HG03378 (cell line): ENCODE results near the gene FHAD1.
"Not testable (repeated sequence)": the region's sequence is repeated elsewhere in the genome, so short reads cannot be mapped to it uniquely, and the experiment has no call there.

Experiments
- ATAC-seq: cut with Tn5 transposase; IDR thresholded peaks from one replicate; pipeline ENCODE4 v1.9.1; 2021; ENCODE audit warnings: mild to moderate bottlenecking, moderate library complexity; ENCODE audit not compliant: unreplicated experiment

FHAD1 gene

DNA sequence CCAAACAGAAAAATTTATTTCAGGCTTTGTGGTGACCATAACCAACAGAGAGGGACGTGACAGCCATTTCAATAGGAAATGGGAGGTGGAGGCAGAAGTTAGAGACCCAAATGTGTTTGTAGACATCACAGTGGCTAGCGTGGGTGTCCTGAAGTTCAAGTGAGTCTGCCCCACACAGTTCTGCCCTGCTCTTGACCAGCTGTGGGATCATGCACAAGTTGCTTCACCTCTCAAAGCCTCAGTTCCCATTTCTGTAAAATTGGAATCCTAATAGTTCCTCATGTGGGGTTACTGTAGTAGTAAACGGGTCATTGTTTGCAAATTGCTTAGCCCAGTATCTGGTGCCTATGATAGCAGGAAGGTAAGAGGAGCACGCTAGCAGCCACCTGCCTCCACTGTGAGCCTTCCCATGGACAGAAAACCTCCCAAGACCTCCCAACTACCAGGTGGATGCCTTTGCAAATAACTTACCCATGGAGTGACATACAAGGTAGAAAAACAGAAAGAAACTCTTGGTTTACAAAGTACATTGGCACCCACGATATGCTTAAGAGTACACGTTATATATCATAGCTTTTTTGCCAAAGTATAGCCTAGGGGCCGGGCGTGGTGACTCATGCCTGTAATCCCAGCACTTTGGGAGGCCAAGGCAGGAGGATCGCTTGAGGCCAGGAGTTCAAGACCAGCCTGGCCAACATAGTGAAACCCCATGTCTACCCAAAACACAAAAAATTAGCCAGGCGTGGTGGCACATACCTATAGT lies 29.1 kb downstream of the FHAD1 start:
- no peak for ATAC-seq

DNA sequence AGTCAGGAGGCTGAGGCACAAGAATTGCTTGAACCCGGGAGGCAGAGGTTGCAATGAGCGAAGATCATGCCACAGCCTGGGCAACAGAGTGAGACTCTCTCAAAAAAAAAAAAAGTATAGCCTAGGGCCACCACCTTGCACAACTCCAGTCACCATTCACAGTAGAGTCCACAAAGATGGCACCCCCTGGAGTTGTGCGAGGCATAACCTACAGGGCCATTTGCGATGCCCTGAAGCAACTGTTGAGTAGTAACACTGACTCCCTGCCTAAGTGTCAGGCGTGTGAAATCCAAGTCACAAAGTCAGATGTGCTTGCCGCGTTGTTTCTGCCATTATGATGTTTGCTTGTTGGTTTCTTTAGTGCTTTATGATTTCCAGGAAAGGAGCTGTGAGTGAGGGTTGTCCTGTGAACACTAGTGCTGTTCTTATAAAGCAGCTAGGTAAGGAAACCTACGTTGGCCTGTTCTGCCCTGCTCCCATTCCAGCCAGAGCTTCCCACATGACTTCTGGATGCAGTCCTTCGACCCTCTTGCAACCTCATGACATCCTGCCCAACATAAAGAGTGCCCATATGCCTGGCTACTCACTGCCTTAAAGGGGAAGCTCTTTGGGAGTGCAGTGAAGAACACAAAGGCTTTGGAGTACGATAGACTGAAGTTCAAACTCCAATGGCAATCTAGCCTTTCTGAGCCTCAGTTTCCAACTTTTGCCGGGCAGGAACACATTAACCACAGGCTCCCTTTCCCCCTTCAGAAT lies 29.8 kb downstream of the FHAD1 start:
- no peak for ATAC-seq

DNA sequence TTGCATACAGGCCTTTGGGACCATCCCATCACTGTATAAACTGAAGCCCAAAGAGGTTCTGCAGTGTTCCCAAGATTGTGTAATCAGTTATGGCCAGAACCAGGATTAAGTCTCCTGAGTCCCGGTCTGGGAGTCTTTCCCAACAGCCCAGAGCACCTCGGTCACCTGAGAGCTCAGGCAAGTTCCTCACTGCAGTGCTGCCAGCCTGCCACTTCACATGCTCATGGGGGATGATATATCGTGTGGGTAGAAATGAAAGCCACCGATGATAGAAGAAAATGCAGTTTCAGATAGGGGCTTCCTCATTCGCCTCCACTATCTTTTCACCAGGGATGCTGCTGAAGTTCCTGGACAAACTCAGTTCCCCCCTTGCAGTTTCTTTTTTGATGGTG lies 30.4 kb downstream of the FHAD1 start:
- no peak for ATAC-seq

DNA sequence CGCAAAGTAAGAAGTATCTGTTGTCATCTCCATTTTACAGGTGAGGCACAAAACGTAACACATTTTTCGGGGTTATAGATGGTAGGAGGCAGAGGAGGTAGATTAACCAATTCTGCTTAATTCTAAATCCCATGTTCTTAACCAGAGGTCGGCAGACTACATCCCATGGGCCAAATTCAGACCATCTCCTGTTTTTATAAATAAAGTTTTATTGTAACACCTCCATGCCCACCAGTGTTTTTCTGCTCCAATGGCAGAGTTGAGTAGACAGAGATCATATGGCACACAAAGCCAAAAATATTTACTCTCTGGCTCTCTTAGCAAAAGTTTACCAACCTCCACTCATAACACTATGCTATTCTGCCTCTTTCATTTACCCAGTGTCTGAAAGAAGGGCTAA lies 30.9 kb downstream of the FHAD1 start:
- ATAC-seq: no peak

DNA sequence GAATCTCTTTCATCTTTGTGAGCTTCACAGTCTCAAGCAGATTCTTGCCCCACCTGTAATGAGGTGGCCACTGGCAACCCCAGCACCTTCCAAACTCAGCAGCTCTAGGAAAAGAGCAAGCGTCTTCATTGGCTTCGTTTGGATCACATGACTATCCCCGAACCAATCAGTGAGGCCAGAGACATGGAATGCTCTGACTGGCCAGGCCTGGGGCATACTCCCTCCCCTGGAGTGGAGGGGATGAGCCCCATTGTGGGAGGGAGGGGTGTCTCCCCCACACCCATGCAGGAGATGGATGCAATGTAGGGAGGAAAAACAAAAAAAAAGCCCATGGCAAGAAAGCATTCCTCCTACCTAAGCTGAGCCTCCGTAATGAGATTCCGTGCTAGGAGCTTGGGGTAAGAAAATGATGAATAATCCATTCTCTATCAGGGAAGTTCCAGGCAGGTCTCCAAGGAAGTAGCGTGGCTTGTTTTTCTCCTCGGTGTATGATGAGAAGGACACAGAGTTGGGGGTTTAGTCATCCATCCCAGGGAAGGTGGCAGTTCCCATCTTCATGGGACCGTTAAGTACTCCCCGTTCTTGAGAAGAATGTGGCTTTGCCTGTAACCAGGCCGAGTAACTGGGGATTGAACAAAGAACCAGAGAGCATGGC lies 32.7 kb downstream of the FHAD1 start:
- no peak for ATAC-seq

DNA sequence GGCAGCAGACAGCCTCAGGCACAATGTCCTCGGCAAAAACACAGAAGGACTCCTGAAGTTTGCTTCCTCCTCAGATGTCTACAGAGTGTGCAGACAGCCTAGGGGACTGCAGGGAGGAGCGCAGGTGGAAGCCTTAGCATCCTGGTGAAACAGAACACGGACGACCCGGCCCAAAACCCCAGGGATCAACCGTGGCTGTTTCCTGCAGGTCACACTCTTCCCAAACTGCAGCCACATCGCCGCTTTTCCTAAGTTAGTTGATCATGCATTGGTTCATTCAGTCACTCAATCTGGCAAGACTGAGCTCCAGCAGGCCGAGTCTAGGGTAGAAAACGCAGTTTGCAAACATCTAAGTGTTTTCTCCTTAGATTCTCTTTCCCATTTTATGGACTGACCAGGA lies 33.4 kb downstream of the FHAD1 start:
- no peak for ATAC-seq

DNA sequence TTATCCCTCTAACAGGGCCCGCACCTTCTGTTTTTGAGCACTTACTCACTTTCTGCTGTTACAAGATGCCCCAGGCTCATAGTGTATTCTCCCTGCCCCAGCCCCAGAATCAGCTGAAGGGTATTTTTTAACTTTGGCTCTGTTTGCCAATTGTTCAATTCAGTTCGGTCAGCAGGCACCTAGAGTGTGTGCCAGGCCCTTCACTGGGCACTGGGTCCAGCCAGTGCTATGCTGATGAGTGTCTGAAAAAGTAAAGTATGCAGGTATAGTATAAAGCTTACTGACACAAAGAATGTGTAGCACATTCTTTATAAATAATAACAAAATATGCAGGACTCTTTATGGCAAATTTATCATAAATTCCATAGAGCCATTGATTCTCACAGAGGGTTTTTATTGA lies 35.0 kb downstream of the FHAD1 start:
- no peak for ATAC-seq

DNA sequence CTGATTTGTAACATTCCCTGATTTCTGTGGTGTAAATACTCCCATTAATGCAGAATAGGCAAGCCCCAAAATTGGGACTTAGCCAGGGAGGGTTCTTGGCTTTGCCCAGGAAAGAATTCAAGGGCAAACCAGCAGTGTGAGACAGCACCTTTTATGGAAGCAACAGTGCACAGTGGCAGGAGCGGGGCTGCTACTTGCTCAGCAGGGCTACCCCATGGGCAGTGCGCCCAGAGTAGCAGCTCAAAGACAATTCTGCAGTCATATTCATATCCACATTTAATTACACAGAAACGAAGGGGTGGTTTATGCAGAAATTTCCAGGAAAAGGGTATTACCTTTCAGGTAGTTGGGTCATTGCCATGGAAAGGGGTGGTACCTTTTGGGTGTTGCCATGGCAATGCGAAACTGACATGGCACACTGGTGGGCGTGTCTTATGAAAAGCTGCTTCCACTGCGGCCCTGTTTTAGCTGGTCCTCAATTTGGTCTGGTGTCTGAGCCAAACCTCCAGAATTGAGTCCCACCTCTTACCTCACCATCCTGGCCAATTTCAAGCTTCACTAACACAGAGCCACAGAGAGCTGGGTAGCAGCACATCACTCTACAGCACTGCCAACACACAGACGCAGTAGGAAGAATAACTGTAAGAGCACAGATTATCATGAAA lies 35.9 kb downstream of the FHAD1 start:
- ATAC-seq: no peak

DNA sequence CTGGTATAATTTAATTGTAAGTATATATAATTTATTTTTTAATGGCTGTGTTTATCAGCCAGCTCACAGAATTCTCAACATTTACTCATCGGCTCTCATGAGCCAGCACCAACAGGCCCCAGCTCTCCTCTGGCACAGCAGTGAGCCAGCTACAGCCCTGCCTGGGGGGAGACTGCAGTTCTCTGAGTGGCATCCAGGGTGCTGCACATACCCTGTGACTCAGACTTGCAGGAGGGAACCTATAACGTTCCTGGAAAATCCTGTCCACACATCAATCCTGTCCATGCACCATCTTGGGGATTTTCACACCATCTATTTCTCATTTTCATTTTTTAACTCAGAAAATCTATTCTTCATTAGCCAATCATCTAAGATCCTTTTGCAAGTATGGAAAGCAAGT lies 36.5 kb downstream of the FHAD1 start:
- ATAC-seq: no peak

DNA sequence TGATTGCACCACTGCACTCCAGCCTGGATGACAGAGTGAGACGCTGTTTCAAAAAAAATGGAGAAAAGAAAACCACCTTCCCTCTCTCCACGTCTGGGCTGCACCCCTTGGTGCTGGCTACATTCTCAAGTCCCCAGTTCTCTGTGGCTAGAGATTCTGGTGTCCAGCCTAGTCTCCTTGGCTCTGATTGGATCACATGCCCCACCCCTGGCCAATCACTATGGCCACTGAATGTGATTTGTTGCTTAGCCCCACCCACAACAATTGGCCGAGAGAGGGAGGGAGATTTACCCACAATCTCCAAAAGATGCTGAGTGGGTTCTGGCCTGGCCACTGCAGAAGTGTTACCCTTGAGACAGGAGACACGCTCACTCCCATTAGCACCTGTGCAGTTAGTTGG lies 39.4 kb downstream of the FHAD1 start:
- no peak for ATAC-seq

DNA sequence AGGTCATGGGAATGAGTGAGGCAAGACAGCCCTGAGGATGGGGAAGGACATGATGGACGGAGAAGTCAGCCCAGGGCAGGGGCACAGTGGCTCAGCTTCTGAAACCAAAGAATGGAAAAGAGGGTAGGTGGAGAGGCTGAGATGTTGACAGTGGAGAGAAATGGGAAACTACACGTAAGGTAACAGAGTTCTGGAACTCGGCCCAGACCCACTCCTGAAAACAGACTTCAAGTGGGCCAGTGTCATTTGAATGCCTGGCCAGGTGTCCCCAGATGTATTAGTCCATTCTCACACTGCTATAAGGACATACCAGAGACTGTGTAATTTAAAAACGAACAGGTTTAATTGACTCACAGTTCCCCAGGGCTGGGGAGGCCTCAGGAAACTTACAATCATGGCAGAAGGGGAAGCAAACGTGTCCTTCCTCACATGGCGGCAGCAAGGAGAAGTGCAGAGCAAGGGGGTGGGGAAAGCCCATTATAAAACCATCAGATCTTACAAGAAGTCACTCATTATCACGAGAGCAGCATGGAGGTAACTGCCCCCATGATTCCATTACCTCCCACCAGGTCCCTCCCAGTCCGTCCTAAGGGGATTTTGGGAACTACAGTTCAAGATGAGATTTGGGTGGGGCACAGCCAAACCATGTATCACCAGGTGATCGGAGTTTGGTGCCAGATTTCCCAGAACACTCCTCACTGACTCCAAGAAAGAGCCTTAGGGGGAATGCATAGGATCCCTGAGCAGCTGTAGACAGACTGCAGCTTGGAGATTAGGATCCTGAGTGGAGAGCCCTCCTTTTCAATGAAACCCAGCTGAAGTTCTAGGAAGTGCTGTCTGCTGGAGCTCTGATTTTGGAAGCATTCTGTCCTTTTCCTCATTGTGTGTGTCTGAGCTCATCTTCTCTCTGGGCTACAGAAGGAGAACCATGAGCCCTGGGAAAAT lies 40.3 kb downstream of the FHAD1 start:
- ATAC-seq: no peak

DNA sequence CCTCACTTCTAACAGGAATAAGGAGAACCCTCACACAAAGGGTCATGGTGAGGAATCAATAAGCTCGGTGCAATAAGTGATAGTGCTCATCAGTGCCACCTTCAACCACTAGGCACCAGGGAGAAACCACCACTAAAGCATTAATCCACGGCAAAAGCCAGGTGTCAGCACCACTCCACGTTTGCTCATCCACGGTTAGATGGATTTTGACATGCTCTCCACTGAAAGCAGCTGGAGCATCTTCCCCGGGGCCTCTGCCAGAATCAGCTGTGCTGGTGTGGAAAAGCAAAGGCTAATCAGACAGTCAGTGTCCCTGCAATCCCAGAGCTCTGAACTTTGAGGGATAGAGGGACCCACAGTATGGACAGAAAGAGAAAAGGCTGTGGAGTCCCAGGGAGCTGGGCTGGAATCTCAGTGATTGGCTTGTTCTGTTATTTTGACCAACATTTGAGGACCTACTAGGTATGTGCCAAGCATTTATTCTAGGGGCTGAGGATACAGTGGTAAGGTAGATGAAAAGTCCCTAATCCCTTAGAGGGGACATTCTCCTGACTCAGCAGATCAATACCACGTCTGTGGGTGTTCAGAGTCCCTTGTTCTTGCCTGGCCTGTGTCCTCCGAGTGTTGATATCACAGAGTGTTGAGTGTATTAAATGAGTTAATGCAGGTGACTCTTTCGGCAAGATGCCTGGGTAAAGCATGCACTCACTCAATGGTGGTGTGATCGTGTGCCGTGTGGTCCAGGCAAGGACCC lies 41.3 kb downstream of the FHAD1 start:
- no peak for ATAC-seq

DNA sequence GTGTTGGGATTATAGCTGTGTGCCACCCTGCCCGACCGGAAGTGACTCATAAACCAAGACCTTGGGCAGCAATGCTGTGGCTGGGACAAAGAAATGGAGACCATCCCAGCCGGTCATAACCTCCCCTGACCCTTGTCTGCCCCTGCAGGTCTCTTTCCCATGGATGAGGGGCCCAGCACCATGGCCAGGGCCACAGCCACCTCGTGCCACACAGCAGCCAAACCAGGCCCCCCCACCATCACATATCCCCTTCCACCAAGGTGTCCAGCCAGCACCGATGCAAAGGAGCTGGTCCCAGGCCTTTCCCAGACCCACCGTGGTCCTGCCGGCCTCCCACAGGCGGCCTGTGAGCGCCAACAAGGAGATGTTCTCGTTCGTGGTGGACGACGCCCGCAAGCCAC lies 42.2 kb downstream of the FHAD1 start:
- ATAC-seq: no peak

DNA sequence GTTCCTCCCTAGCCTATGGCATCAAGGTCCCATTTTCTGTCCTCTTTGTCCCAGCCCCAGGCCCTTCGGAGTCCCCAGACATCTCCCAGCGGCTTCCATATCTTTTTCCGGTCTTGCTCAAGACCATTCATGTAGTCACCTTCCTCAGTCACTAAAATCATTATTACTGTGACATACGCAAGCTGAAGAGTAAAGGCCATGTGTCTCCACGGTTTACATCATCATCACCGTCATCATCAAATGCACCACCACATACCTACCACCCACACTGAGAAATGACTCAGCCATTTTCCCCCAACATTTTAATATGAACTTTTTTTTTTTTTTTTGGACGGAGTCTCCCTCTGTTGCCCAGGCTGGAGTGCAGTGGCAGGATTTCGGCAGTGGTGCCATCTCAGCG lies 43.4 kb downstream of the FHAD1 start:
- no peak for ATAC-seq

DNA sequence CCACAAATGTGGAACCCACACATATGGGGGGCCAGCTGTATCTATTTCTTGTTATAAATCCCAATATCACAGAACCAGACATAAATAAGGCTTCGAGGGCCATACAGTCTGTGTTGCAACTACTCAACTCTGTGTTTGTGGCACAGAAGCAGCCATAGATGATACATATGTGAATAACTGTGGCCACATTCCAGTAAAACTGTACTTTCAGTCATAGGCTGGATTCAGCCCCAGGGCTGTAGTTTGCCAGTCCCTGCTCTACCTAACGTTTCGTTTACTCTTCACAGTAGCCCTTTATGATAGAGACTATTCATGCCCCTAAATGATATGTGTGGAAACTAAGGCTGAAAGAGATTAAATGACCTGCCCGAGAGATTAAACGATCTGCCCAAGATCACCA lies 48.7 kb downstream of the FHAD1 start:
- ATAC-seq: no peak

DNA sequence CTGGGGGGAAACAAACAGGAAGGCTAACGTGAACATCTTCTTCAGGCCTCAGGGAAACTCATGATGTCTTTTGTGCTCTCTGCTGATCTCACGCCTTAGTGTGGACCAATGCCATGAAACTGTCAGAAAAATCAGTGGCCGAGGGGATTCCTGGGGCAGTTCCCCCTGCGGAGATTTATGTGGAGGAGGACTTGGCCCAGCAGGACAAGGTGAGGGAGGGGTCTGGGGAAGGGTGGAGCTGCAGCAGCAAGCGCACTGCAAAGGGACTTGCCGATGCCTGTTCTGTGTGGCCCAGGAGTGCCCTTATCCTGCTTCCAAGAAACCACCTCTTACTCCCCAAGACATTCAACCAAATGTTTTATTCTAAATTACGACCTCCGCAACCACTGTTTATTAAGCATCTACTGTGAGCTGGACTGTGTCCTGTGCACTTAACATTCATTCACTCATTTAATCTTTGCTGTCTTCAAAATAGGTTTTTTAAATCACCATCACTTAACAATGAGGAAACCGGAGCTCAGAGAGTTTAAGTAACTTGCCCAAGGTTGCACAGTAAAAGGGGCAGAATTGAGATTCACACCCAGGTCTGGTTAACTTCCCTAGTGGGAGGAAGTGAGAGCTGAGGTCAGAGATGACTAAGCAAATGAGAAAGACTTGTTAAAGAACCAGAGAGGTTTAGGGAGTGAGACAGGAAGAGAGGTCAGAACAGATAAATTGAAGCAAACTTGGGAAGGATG lies 49.7 kb downstream of the FHAD1 start:
- no peak for ATAC-seq

DNA sequence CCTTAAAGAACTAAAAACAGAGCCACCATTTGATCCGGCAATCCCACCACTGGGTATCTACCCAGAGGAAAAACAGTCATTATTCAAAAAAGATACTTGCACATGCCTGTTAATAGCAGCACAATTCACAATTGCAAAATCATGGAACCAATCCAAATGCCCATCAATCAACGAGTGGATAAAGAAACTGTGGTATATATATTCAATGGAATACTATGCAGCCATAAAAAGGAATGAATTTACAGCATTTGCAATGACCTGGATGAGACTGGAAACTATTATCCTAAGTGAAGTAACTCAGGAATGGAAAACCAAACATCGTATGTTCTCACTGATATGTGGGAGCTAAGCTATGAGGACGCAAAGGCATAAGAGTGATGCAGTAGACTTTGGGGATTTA lies 51.0 kb downstream of the FHAD1 start:
- not testable (repeated sequence) for ATAC-seq

DNA sequence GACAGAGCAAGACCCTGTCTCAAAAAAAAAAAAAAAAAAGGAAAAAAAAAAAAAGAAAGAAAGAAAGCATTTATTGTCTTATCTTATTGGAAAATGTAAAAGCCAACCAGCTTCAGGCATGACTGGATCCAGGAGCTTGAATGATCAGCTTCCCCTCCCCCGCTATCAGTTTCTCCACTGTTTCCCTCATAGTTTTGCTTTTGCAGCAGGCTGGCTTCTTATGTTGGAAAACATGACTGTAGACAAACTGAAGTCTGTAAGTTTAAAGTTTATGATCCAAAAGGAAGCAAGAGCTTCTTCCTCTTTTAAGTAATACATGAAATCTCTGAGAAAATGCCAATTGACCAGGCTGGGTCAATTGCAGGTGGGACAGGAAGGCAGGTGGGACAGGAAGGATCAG lies 52.2 kb downstream of the FHAD1 start:
- no peak for ATAC-seq

DNA sequence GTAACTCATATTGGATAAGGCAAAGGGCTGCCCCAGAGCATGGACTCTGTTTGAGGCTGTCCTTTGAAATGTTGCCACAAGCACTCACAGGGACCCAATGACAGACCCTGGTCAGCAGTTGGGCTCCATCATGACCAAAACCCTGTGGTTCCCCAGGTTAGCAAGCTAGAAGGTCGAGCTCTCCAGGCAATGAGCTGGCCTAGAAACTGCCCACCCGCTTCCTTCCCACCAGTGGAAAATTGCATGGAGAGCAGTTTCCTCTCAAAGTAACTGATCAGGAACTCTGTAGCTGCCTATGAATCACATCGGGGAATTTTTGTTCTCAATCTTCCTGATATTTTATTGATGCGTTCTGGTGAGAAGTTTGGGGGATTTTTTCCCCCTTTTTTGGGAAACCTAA lies 52.8 kb downstream of the FHAD1 start:
- ATAC-seq: no peak
